ENCODE data around the gene FNIP2.

The FNIP2 gene

GRCh38 chr4:158841540-158841939, 72.7 kb downstream of the FNIP2 start:
- CTCF ChIA-PET, result interaction anchor here (1.3 to 1.9 kb wide), 2 partner anchors 10 to 351 kb away, joined by 5 to 6 read pairs; no protein-coding TSS in a partner anchor
- DNase-seq (ENCODE audit: extremely low spot score), result no peak
- POLR2A ChIA-PET, result no interaction called here
- TF ChIP-seq LEF1 (IDR thresholded peaks at IDR 0.05; ENCODE audit: borderline replicate concordance) (no peak), FOXA1 (IDR thresholded peaks at IDR 0.05) (no peak), ZNF384 (IDR thresholded peaks at IDR 0.05) (no peak), ELF4 (IDR thresholded peaks at IDR 0.05) (no peak)

GRCh38 chr4:158845311-158846041, 76.7 kb downstream of the FNIP2 start:
- ChIA-PET POLR2A (interaction anchor here (0.7 kb wide), 1 partner anchor 333 kb away, joined by 3 read pairs; no protein-coding TSS in a partner anchor), CTCF (interaction anchor here (1.1 kb wide), 1 partner anchor 357 kb away, joined by 3 read pairs; no protein-coding TSS in a partner anchor)
- DNase-seq (ENCODE audit: extremely low spot score), result no peak
- no peak for TF ChIP-seq BHLHE40 (IDR thresholded peaks at IDR 0.05; ENCODE audit: borderline replicate concordance)
- TF ChIP-seq CTBP1 (IDR thresholded peaks at IDR 0.05; ENCODE audit: borderline replicate concordance), result no peak

- POLR2A ChIA-PET, result no interaction called here
- CTCF ChIA-PET, result interaction anchor here (1.7 kb wide), 1 partner anchor 9 kb away, joined by 4 read pairs; no protein-coding TSS in a partner anchor
- DNase-seq (ENCODE audit: extremely low spot score), result no peak
- TF ChIP-seq NFRKB (IDR thresholded peaks at IDR 0.05), result no peak
Measured at GRCh38 chr4:158847535-158847934, 78.7 kb downstream of the FNIP2 start.

GRCh38 chr4:158849681-158850080, 80.9 kb downstream of the FNIP2 start:
- CTCF ChIA-PET, result interaction anchor here (0.7 to 1.3 kb wide), 3 partner anchors 30 to 354 kb away, joined by 3 to 6 read pairs (median 3); no protein-coding TSS in a partner anchor
- POLR2A ChIA-PET, result no interaction called here
- DNase-seq (ENCODE audit: extremely low spot score), result no peak
- TF ChIP-seq NFRKB (IDR thresholded peaks at IDR 0.05) (no peak), CTBP1 (IDR thresholded peaks at IDR 0.05; ENCODE audit: borderline replicate concordance) (no peak), BHLHE40 (IDR thresholded peaks at IDR 0.05; ENCODE audit: borderline replicate concordance) (no peak), FOXK2 (IDR thresholded peaks at IDR 0.05) (no peak), ELF4 (IDR thresholded peaks at IDR 0.05) (no peak), LEF1 (IDR thresholded peaks at IDR 0.05; ENCODE audit: borderline replicate concordance) (no peak), ARNT (IDR thresholded peaks at IDR 0.05) (no peak)

- CTCF ChIA-PET, result interaction anchor here (1.0 to 2.0 kb wide), 4 partner anchors 11 to 206 kb away, joined by 3 to 8 read pairs (median 6); partner anchors contain the start of gene FNIP2
- DNase-seq (ENCODE audit: extremely low spot score), result no peak
- POLR2A ChIA-PET, result interaction anchor here (1.0 kb wide), 1 partner anchor 79 kb away, joined by 3 read pairs; no protein-coding TSS in a partner anchor
- TF ChIP-seq BHLHE40 (IDR thresholded peaks at IDR 0.05; ENCODE audit: borderline replicate concordance) (no peak), LEF1 (IDR thresholded peaks at IDR 0.05; ENCODE audit: borderline replicate concordance) (no peak), NFRKB (IDR thresholded peaks at IDR 0.05) (no peak), ZNF384 (IDR thresholded peaks at IDR 0.05) (no peak), CTBP1 (IDR thresholded peaks at IDR 0.05; ENCODE audit: borderline replicate concordance) (no peak), TARDBP (IDR thresholded peaks at IDR 0.05) (no peak), FOXA1 (IDR thresholded peaks at IDR 0.05) (no peak), FOXM1 (IDR thresholded peaks at IDR 0.05; ENCODE audit: borderline replicate concordance) (no peak), SP1 (IDR thresholded peaks at IDR 0.05) (no peak), FOXK2 (IDR thresholded peaks at IDR 0.05) (no peak), HDGF (IDR thresholded peaks at IDR 0.05; ENCODE audit: borderline replicate concordance) (no peak), SUZ12 (IDR thresholded peaks at IDR 0.05) (no peak), ELF4 (IDR thresholded peaks at IDR 0.05) (no peak), ARNT (IDR thresholded peaks at IDR 0.05) (no peak), L3MBTL2 (conservative IDR thresholded peaks at IDR 0.05) (no peak), PKNOX1 (IDR thresholded peaks at IDR 0.05) (no peak)
Measured at GRCh38 chr4:158850371-158850770, 81.5 kb downstream of the FNIP2 start.

GRCh38 chr4:158850800-158851644, 82.2 kb downstream of the FNIP2 start:
- ChIA-PET CTCF (interaction anchor here (0.6 to 2.0 kb wide), 17 partner anchors 9 to 1893 kb away, joined by 3 to 8 read pairs (median 3); partner anchors contain the start of gene FNIP2), POLR2A (interaction anchor here (0.7 to 1.0 kb wide), 2 partner anchors 80 to 254 kb away, joined by 3 read pairs; no protein-coding TSS in a partner anchor)
- no peak for DNase-seq (ENCODE audit: extremely low spot score)
- TF ChIP-seq PKNOX1 (IDR thresholded peaks at IDR 0.05) (no peak), SP1 (IDR thresholded peaks at IDR 0.05) (no peak)

GRCh38 chr4:158854236-158854635, 85.4 kb downstream of the FNIP2 start:
- DNase-seq (ENCODE audit: extremely low spot score), result no peak
- TF ChIP-seq FOXM1 (IDR thresholded peaks at IDR 0.05; ENCODE audit: borderline replicate concordance) (no peak), ZNF384 (IDR thresholded peaks at IDR 0.05) (no peak), NFRKB (IDR thresholded peaks at IDR 0.05) (no peak), CTBP1 (IDR thresholded peaks at IDR 0.05; ENCODE audit: borderline replicate concordance) (no peak), ELF4 (IDR thresholded peaks at IDR 0.05) (no peak), SP1 (IDR thresholded peaks at IDR 0.05) (no peak), FOXK2 (IDR thresholded peaks at IDR 0.05) (no peak), BHLHE40 (IDR thresholded peaks at IDR 0.05; ENCODE audit: borderline replicate concordance) (no peak), FOXA1 (IDR thresholded peaks at IDR 0.05) (no peak), LEF1 (IDR thresholded peaks at IDR 0.05; ENCODE audit: borderline replicate concordance) (no peak), PKNOX1 (IDR thresholded peaks at IDR 0.05) (no peak), HDGF (IDR thresholded peaks at IDR 0.05; ENCODE audit: borderline replicate concordance) (no peak), SUZ12 (IDR thresholded peaks at IDR 0.05) (no peak), ARNT (IDR thresholded peaks at IDR 0.05) (no peak), TARDBP (IDR thresholded peaks at IDR 0.05) (no peak), L3MBTL2 (conservative IDR thresholded peaks at IDR 0.05) (no peak)
- ChIA-PET POLR2A (no interaction called here), CTCF (interaction anchor here (0.5 kb wide), 1 partner anchor 10 kb away, joined by 3 read pairs; no protein-coding TSS in a partner anchor)

All from HEK293T (cell line).